Right atrium auricular region (tissue), 2 donors: ENCODE measurements around the gene RASGRP3. TPM values are rescaled to one million over a fixed set of nuclear protein-coding genes. Genes with fewer than 3 reads are reported as not detected.

Source experiments
- DNase-seq: peaks from one replicate; pipeline ENCODE4 v3.0.0-alpha.2; 2019; ENCODE audit warnings: low spot score
- H3K27ac ChIP-seq, 2 donors: fragments of 200-600 bp; sonication (generic); 1 replicate in 1 of 2; 2 replicates in 1 of 2; pipeline ENCODE4 v1.5.1; 2016 to 2019
- H3K27me3 ChIP-seq, 2 donors: fragments of 200-600 bp; sonication (generic); one replicate each; pipeline versions ENCODE4 v1.5.1 to v1.6.0; 2017 to 2019
- H3K36me3 ChIP-seq: fragments of 200-600 bp; sonication (generic); one replicate; pipeline ENCODE4 v1.5.1; 2016
- H3K4me1 ChIP-seq, 2 donors: fragments of 200-600 bp; sonication (generic); one replicate each; pipeline versions ENCODE4 v1.5.1 to v1.6.0; 2017 to 2019
- H3K4me3 ChIP-seq, 2 donors: fragments of 200-600 bp; sonication (generic); 1 replicate in 1 of 2; 2 replicates in 1 of 2; pipeline ENCODE4 v1.5.1; 2017 to 2019; ENCODE audit warnings: mild to moderate bottlenecking in 1 of 2, moderate library complexity in 1 of 2
- H3K9me3 ChIP-seq, 2 donors: fragments of 200-600 bp; sonication (generic); one replicate each; pipeline ENCODE4 v1.5.1; 2019
- CTCF ChIP-seq, 2 donors: fragments of 200-600 bp; sonication (generic); IDR thresholded peaks; one replicate each; pipeline ENCODE4 v1.5.1; 2019; ENCODE audit warnings: antibody characterized with exemption in 2 of 2
- total RNA-seq, 2 donors: library from RNA; depleted of rRNA; stranded (reverse); fragments of >200 nt; gene quantifications; one replicate each; pipeline ENCODE4 v1.1.0, GENCODE V29; 2016

Gene RASGRP3
- 10 to 100 TPM; 50.0 to 56.3 TPM for total RNA-seq

DNA sequence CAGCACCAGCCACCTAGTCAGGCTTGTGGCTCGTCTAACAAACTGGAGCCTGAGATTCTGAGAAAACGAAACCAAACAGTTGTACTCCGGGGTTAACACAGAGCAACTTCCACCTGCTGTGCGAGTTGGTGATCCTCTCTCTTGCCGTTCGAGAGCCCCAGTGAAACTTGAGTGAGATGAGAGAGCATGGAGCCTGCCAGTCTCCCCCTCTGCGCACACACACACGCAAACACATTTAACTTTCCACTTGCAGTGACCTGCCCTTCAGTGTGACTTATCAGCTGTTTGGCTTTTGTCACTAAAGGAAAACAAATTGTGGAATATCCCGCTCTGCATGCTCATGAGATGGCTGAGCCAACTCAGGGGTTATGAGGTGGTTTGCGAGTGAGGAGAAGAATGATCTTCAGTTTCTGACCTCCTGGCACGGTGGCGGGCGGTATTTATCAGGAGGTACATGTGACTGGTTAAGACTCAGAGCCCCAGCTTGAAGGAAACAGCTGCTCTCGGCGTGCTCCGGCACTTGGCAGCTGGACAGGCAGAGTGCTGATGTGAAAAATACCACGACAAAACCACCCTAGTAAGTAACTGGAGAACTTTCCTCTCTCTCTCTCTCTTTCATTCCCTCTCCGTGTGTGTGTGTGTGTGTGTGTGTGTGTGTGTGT, at the start of gene RASGRP3:
Gene RASGRP3 (plus strand): TSS at position 519 of the 662 bp plus-strand sequence. CDS start 38,488 bp downstream, outside the sequence.
- TF ChIP-seq CTCF (IDR thresholded peaks at IDR 0.05), result no peak
- Histone ChIP-seq H3K36me3 (no peaks in the 10 kb centered on the region), H3K4me3 (peak within 1 kb of the TSS; percentile 56 to 61), H3K27me3 (no peaks in the 10 kb centered on the region), H3K27ac (peak within 1 kb of the TSS; percentile 94 to 98), H3K4me1 (peaks cover 0 to 46% of the 10 kb centered on the region in 2 donors), H3K9me3 (no peaks in the 10 kb centered on the region)
- DNase-seq, result peak; percentile 88

DNA sequence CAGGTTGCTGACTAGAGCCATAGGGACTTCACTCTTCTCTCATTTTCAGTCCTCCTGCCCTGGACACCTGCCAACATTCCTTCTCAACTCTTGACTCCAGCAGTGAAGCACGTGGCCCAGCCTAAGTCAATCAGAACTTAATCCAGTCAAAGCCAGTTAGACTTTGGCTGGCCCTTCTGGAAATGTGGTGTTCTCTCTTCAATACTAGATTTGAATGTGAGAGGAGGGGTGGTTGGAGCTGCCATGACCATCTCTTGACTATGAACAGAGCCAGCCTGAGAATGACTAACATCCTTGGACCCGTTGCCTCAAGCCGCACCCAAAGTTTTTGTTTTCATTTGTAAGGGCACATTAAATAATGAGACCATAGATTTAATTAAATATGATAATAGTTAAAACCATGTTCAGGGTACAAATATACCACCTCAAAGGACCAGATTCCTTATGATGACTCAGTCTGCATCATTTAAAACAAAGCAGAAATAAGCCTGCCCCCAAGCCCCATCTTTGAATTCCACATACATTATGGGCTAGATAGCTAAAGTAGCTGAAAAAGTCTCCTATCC, 49.7 kb upstream of the RASGRP3 start:
- Histone ChIP-seq H3K27me3 (no peaks in the 10 kb centered on the region), H3K27ac (no peak overlapping the region), H3K4me1 (no peaks in the 10 kb centered on the region), H3K9me3 (no peaks in the 10 kb centered on the region), H3K4me3 (no peak overlapping the region), H3K36me3 (no peaks in the 10 kb centered on the region)
- no peak for DNase-seq
- TF ChIP-seq CTCF (IDR thresholded peaks at IDR 0.05), result no peak

GRCh38 chr2:33430077-33430476, 46.4 kb upstream of the RASGRP3 start:
- DNase-seq, result no peak
- TF ChIP-seq CTCF (IDR thresholded peaks at IDR 0.05), result no peak
- Histone ChIP-seq H3K4me1 (peaks cover 0 to 9% of the 10 kb centered on the region in 2 donors), H3K9me3 (no peaks in the 10 kb centered on the region), H3K4me3 (no peak overlapping the region), H3K36me3 (no peaks in the 10 kb centered on the region), H3K27me3 (no peaks in the 10 kb centered on the region), H3K27ac (no peak overlapping the region)

DNA sequence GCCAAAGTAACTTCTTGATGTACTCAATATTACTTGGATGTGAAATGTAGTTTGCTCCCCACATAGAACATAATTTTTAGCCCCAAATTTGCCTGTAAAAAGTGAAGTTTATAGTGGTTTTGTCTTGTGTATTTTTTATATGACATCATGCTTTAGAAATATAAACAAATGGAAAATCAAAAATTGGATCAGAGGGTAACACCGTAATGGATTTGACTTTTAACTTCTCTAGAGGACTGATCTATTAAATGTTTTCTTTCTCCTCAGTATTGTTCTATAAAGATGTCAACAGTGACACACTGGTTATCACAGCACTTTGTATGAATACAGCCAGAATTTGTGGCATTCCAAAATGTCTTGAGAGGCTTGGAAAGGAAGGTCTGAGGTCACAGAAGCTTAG, 45.6 kb upstream of the RASGRP3 start:
- Histone ChIP-seq H3K4me3 (no peak overlapping the region), H3K27me3 (no peaks in the 10 kb centered on the region), H3K9me3 (no peaks in the 10 kb centered on the region), H3K4me1 (peaks cover 0 to 10% of the 10 kb centered on the region in 2 donors), H3K27ac (no peak overlapping the region), H3K36me3 (no peaks in the 10 kb centered on the region)
- TF ChIP-seq CTCF (IDR thresholded peaks at IDR 0.05), result no peak
- no peak for DNase-seq

- TF ChIP-seq CTCF (IDR thresholded peaks at IDR 0.05), result no peak
- H3K4me3 ChIP-seq, result no peak overlapping the region
- peaks cover 0 to 17% of the 10 kb centered on the region in 2 donors for H3K4me1 ChIP-seq
- no peak for DNase-seq
- no peaks in the 10 kb centered on the region for H3K36me3 ChIP-seq
- H3K27me3 ChIP-seq, result no peaks in the 10 kb centered on the region
- H3K9me3 ChIP-seq, result no peaks in the 10 kb centered on the region
- H3K27ac ChIP-seq, result peak overlapping the region; percentile 26 to 48
These were observed 43.6 kb upstream of the RASGRP3 start for GRCh38 chr2:33432871-33433270.
